Neural crest cell (in vitro differentiated cells): ENCODE measurements around the gene CYSRT1. TPM values are rescaled to one million over a fixed set of nuclear protein-coding genes. Genes with fewer than 3 reads are reported as not detected.
A peak's percentile ranks its signal among the peaks of the same experiment; 100 is the strongest.

Source experiments
- DNase-seq: peaks from one replicate; pipeline ENCODE4 v3.0.0; 2021; ENCODE audit warnings: low read depth, mixed read lengths, low spot score
- H3K27ac Mint-ChIP-seq: one replicate; pipeline ENCODE4 v1.8.0; 2021; ENCODE audit warnings: mild to moderate bottlenecking, mixed read lengths; ENCODE audit not compliant: unreplicated experiment
- H3K27me3 Mint-ChIP-seq: 2 replicates; pipeline ENCODE4 v1.8.0; 2021; ENCODE audit warnings: low read depth, mild to moderate bottlenecking, mixed read lengths
- H3K36me3 Mint-ChIP-seq: 2 replicates; pipeline ENCODE4 v1.8.0; 2021; ENCODE audit warnings: low read depth, mild to moderate bottlenecking, mixed read lengths
- H3K4me1 Mint-ChIP-seq: 2 replicates; pipeline ENCODE4 v1.8.0; 2021; ENCODE audit warnings: mixed read lengths
- H3K4me3 Mint-ChIP-seq: one replicate; pipeline ENCODE4 v1.8.0; 2021; ENCODE audit warnings: mild to moderate bottlenecking, mixed read lengths
- H3K9me3 Mint-ChIP-seq: 2 replicates; pipeline ENCODE4 v1.8.0; 2021; ENCODE audit warnings: mixed read lengths
- total RNA-seq: library from RNA; stranded (reverse); gene quantifications from 2 replicates; pipeline ENCODE4 v1.2.1, GENCODE V29; 2021
- TF ChIP-seq, protein P1 (sequence below): fragments of 200-600 bp; sonication (generic); conservative IDR thresholded peaks from 2 replicates; pipeline ENCODE4 v1.5.0; 2021; ENCODE audit warnings: antibody characterized with exemption, mild to moderate bottlenecking

CYSRT1 gene
- total RNA-seq, 1 donor from 2014 or later = 1.2 TPM

DNA sequence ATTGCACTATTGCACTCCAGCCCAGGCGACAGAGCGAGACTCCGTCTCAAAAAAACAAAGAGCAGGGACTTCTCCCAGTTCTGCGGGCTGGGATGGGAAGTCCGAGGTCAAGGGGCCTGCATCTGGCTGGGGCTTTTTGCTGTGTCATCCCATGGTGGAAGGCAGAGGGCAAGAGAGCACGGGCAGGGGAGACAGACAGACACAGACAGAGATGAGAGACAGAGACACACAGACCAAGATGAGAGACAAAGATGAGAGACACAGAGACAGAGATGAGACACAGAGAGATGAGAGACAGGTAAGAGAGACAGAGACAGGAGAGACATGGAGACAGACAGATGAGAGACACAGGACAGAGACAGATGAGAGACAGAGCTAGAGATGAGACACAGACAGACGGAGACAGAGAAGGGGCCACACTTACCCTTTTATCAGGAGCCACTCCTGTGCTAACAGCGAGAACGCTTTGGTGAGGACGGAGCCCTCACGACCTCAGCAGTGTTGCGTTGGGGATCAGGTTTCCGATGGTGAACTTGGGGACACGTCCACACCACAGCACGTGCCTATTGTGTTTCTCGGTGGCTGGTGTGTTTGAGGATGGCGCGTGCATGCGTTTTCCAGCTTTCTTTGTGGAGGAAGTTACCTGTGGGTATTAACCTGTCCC, 43.7 kb downstream of the CYSRT1 start:
- Mint-ChIP-seq H3K27me3 (no peaks in the 10 kb centered on the region), H3K36me3 (peaks cover 6% of the 10 kb centered on the region), H3K4me3 (peak overlapping the region; percentile 24), H3K27ac (peak overlapping the region; percentile 24), H3K9me3 (no peaks in the 10 kb centered on the region), H3K4me1 (peaks cover 5% of the 10 kb centered on the region)
- TF ChIP-seq, protein P1, sequence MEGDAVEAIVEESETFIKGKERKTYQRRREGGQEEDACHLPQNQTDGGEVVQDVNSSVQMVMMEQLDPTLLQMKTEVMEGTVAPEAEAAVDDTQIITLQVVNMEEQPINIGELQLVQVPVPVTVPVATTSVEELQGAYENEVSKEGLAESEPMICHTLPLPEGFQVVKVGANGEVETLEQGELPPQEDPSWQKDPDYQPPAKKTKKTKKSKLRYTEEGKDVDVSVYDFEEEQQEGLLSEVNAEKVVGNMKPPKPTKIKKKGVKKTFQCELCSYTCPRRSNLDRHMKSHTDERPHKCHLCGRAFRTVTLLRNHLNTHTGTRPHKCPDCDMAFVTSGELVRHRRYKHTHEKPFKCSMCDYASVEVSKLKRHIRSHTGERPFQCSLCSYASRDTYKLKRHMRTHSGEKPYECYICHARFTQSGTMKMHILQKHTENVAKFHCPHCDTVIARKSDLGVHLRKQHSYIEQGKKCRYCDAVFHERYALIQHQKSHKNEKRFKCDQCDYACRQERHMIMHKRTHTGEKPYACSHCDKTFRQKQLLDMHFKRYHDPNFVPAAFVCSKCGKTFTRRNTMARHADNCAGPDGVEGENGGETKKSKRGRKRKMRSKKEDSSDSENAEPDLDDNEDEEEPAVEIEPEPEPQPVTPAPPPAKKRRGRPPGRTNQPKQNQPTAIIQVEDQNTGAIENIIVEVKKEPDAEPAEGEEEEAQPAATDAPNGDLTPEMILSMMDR = no peak
- no peak for DNase-seq

DNA sequence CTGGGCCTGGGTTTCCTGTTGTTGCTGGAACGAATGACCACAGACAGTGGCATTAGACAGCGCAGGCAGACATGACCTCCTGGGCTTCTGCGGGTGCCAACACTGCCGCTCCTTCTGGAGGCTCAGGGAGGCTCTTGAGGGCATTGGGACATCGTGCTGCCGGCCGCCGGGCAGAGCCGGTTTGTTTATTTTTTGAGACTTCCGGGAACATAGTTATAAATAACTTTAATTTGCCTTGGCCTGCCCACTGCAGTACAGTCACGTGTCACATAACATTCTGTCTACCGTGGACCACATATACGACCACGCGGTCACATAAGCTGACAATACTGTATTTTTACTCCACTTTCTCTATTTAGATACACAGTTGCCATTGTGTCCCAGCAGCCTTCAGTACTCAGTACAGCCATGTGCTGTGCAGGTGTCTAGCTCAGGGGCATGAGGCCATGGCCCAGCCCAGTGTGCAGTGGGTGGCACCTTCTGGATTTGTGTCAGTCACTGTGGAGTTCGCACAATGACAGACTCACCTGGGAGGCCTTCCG, 44.3 kb downstream of the CYSRT1 start:
- peaks cover 5% of the 10 kb centered on the region for H3K4me1 Mint-ChIP-seq
- H3K27me3 Mint-ChIP-seq = no peaks in the 10 kb centered on the region
- TF ChIP-seq, protein P1 = no peak
- no peak overlapping the region for H3K27ac Mint-ChIP-seq
- peaks cover 6% of the 10 kb centered on the region for H3K36me3 Mint-ChIP-seq
- H3K9me3 Mint-ChIP-seq = no peaks in the 10 kb centered on the region
- no peak for DNase-seq
- no peak overlapping the region for H3K4me3 Mint-ChIP-seq

DNA sequence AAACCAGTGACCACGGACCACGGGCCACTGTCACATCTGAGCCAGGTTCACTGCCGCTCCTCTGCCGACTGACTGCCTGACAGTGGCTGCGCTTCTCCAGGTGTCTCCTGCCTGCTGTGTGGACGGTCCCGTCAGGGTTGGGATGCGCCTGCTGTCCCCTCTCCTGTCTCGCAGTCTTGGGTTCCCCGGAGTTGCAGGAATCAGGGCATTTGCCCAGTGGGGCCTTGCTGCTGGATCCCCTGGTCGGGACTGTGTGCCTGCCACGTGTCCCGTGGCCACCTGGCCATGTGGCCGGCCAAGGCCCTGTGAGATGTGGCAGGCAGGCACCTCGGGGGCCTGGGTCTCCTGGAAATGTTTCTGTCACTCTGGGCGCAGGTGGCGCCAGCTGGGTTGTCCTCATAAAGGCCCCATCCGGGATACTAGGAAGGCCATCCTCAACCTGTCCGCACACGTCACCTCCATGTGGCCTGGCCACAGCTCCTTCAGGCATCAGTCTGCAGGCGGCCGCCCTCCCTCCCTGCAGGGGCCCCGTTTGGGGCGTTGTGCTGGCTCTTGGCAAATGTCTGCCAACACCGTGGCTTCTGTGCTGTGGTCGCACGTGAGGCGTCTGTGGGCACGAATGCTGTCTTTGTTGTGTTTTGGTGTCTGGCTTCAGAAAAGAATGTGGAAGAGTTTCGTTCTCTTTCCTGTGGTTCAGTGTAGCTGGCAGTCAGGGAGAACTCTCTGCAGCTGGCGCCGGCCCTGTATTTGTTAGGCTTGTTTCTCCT, 46.1 kb downstream of the CYSRT1 start:
- H3K9me3 Mint-ChIP-seq = no peaks in the 10 kb centered on the region
- H3K4me3 Mint-ChIP-seq = no peak overlapping the region
- no peaks in the 10 kb centered on the region for H3K27me3 Mint-ChIP-seq
- TF ChIP-seq, protein P1 = no peak
- peak overlapping the region; percentile 86 for H3K27ac Mint-ChIP-seq
- peaks cover 6% of the 10 kb centered on the region for H3K36me3 Mint-ChIP-seq
- H3K4me1 Mint-ChIP-seq = peaks cover 9% of the 10 kb centered on the region
- DNase-seq = no peak

DNA sequence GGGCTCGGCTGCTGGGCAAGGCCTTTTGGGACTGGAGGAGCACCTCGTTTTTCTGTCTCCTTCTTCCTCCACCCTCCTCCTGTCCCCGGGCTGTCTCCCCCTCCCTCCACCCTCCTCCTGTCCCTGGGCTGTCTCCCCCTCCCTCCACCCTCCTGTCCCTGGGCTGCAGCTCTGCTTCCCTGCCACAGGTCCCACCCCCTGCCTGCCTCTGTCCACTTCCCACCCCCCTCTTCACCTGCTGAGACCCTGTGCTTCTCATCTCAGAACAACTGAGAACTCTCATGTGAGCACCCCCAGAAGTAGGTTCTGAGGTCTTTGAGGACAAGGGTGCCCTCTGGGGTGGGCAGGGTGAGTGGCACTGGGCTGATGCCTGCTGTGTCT, 46.7 kb downstream of the CYSRT1 start:
- Mint-ChIP-seq H3K9me3 (no peaks in the 10 kb centered on the region), H3K27me3 (no peaks in the 10 kb centered on the region), H3K4me3 (no peak overlapping the region), H3K4me1 (peaks cover 9% of the 10 kb centered on the region), H3K27ac (no peak overlapping the region), H3K36me3 (peaks cover 6% of the 10 kb centered on the region)
- TF ChIP-seq, protein P1 = no peak
- no peak for DNase-seq

DNA sequence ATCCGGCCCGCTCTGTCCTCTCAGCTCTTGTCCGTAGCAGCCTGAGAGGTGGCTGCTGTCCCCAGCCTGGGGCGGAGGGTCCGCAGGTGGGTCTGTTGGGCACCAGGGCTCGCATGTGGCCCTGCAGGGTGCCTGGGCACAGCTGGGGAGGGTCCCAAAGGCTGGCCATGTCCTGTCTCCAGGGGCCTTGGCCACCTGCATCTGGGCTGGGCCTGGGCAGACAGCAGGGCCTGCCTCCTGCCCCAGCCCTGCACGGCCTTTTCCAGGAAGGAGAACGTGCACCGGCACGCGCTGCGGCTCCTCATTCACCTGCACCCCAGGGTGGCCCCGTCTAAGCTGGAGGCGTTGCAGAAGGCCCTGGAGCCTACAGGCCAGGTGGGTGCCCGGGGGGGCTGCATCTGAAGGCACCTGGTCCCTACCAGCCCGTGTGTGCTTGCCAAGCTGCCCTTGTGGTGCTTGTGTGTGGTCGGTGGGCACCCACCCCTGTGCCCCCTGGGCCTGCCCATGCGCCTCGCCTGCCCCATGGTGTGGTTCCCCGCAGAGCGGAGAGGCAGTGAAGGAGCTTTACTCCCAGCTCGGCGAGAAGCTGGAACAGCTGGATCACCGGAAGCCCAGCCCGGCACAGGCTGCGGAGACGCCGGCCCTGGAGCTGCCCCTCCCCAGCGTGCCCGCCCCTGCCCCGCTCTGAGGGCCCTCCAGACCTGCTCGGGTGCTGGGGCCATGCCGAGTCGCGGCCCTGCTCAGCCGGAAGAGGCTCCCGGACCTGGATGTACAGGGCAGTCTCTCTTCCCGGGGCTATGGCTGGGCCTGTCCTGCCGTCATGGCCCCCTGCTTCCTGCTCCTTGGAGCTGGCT, 47.5 kb downstream of the CYSRT1 start:
- H3K27ac Mint-ChIP-seq = no peak overlapping the region
- no peak overlapping the region for H3K4me3 Mint-ChIP-seq
- no peak for DNase-seq

More for the DNA sequence above, 47.5 kb downstream of the CYSRT1 start:
- Mint-ChIP-seq H3K9me3 (no peaks in the 10 kb centered on the region), H3K36me3 (peaks cover 6% of the 10 kb centered on the region), H3K27me3 (no peaks in the 10 kb centered on the region), H3K4me1 (peaks cover 13% of the 10 kb centered on the region)
- TF ChIP-seq, protein P1 = no peak
